BLaER1 treated with 17β-estradiol and CSF1 and Interleukin-3, amounts not matched to agents 10 nM and 100 nM (cell line): Measurements from ENCODE around the gene PRSS33.

Experiments
- H3K27ac ChIP-seq, 11 experiments: shearing (Covaris generic); formaldehyde crosslinking; 2 replicates each; pipeline ENCODE4 v1.8.1; 2022
- H3K27me3 ChIP-seq, 11 experiments: shearing (Covaris generic); formaldehyde crosslinking; 2 replicates each; pipeline ENCODE4 v1.8.1; 2022
- H3K36me3 ChIP-seq, 11 experiments: shearing (Covaris generic); formaldehyde crosslinking; 2 replicates each; pipeline ENCODE4 v1.8.1; 2022
- H3K4me1 ChIP-seq, 10 experiments: shearing (Covaris generic); formaldehyde crosslinking; 2 replicates each; pipeline ENCODE4 v1.8.1; 2022
- H3K4me2 ChIP-seq, 11 experiments: shearing (Covaris generic); formaldehyde crosslinking; 2 replicates each; pipeline ENCODE4 v1.8.1; 2022
- H3K4me3 ChIP-seq, 10 experiments: shearing (Covaris generic); formaldehyde crosslinking; 2 replicates each; pipeline ENCODE4 v1.8.1; 2022
- H3K9ac ChIP-seq, 11 experiments: shearing (Covaris generic); formaldehyde crosslinking; 2 replicates each; pipeline ENCODE4 v1.8.1; 2022
- H3K9me3 ChIP-seq, 11 experiments: shearing (Covaris generic); formaldehyde crosslinking; replicated peaks in 1 of 11; 2 replicates each; pipeline ENCODE4 v1.8.1; 2022
- H4K20me1 ChIP-seq, 11 experiments: shearing (Covaris generic); formaldehyde crosslinking; 2 replicates each; pipeline ENCODE4 v1.8.1; 2022
- Cebpa-rat ChIP-seq, 11 experiments: shearing (Covaris generic); IDR thresholded peaks; 2 replicates each; pipeline ENCODE4 v1.8.1; 2022

The PRSS33 gene

DNA sequence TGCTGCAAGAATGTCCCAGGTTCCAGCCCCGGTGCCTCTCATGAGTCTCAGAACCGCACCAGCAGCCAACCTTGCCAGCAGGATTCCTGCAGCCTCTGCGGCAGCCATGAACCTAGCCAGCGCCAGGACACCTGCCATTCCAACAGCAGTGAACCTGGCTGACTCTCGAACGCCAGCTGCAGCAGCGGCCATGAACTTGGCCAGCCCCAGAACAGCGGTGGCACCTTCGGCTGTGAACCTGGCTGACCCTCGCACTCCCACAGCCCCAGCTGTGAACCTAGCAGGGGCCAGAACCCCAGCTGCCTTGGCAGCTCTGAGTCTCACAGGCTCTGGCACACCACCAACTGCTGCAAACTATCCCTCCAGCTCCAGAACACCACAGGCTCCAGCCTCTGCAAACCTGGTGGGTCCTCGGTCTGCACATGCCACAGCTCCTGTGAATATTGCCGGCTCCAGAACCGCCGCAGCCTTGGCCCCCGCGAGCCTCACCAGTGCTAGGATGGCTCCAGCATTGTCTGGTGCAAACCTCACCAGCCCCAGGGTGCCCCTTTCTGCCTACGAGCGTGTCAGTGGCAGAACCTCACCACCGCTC, 20.1 kb downstream of the PRSS33 start:
- H3K9ac ChIP-seq: peak overlapping the region in 9 of 11 experiments; percentile 10 to 52 (median 28); a peak in 11 of 22 replicates
- no peaks in the 10 kb centered on the region for H3K9me3 ChIP-seq
- H3K27me3 ChIP-seq: no peaks in the 10 kb centered on the region
- H3K4me3 ChIP-seq: no peak overlapping the region
- peaks cover 99 to 100% (median 100%) of the 10 kb centered on the region in 11 experiments for H4K20me1 ChIP-seq
- peaks cover 30 to 52% (median 38%) of the 10 kb centered on the region in 10 experiments for H3K4me1 ChIP-seq
- no peak for TF ChIP-seq Cebpa-rat (IDR thresholded peaks at IDR 0.05)
- H3K27ac ChIP-seq: no peak overlapping the region
- peak overlapping the region; percentile 7 to 83 (median 68); a peak in 20 of 22 replicates for H3K4me2 ChIP-seq
- H3K36me3 ChIP-seq: peaks cover 99 to 100% (median 100%) of the 10 kb centered on the region in 11 experiments

DNA sequence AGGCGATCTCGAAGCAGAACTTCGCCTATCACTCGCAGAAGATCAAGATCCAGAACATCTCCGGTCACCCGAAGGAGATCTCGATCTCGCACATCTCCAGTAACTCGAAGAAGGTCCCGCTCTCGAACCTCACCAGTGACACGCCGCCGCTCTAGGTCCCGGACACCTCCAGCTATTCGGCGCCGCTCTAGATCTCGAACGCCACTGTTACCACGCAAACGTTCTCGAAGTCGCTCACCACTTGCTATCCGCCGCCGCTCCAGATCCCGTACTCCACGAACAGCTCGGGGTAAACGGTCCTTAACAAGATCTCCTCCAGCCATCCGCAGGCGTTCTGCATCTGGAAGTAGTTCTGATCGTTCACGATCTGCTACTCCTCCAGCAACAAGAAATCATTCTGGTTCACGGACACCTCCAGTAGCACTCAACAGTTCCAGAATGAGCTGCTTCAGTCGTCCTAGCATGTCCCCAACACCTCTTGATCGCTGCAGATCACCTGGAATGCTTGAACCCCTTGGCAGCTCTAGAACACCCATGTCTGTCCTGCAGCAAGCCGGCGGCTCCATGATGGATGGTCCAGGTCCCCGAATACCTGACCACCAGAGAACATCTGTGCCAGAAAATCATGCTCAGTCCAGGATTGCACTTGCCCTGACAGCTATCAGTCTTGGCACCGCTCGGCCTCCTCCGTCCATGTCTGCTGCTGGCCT, 20.8 kb downstream of the PRSS33 start:
- H3K9ac ChIP-seq: peak overlapping the region in 4 of 11 experiments; percentile 24 to 52 (median 32); a peak in 3 of 22 replicates

GRCh38 chr16:2765462-2766404, 21.6 kb downstream of the PRSS33 start:
- H3K9me3 ChIP-seq: no peaks in the 10 kb centered on the region; a peak in 2 of 22 replicates
- no peak for TF ChIP-seq Cebpa-rat (IDR thresholded peaks at IDR 0.05)
- no peak overlapping the region for H3K4me2 ChIP-seq
- peaks cover 30 to 51% (median 38%) of the 10 kb centered on the region in 10 experiments for H3K4me1 ChIP-seq
- no peak overlapping the region for H3K27ac ChIP-seq
- no peak overlapping the region for H3K4me3 ChIP-seq
- peaks cover 100% of the 10 kb centered on the region in 11 experiments for H4K20me1 ChIP-seq
- H3K27me3 ChIP-seq: no peaks in the 10 kb centered on the region
- H3K36me3 ChIP-seq: peaks cover 100% of the 10 kb centered on the region in 11 experiments
- peak overlapping the region in 3 of 11 experiments; percentile 15 to 52 (median 24); a peak in 4 of 22 replicates for H3K9ac ChIP-seq

More for the DNA sequence above, 20.8 kb downstream of the PRSS33 start:
- TF ChIP-seq Cebpa-rat (IDR thresholded peaks at IDR 0.05): no peak
- Histone ChIP-seq H3K4me3 (no peak overlapping the region), H4K20me1 (peaks cover 99 to 100% (median 100%) of the 10 kb centered on the region in 11 experiments), H3K27ac (no peak overlapping the region), H3K9me3 (no peaks in the 10 kb centered on the region; a peak in 2 of 22 replicates), H3K4me1 (peaks cover 30 to 52% (median 38%) of the 10 kb centered on the region in 10 experiments), H3K36me3 (peaks cover 99 to 100% (median 100%) of the 10 kb centered on the region in 11 experiments), H3K27me3 (no peaks in the 10 kb centered on the region), H3K4me2 (peak overlapping the region in 8 of 11 experiments; percentile 48 to 83 (median 66); a peak in 11 of 22 replicates)

DNA sequence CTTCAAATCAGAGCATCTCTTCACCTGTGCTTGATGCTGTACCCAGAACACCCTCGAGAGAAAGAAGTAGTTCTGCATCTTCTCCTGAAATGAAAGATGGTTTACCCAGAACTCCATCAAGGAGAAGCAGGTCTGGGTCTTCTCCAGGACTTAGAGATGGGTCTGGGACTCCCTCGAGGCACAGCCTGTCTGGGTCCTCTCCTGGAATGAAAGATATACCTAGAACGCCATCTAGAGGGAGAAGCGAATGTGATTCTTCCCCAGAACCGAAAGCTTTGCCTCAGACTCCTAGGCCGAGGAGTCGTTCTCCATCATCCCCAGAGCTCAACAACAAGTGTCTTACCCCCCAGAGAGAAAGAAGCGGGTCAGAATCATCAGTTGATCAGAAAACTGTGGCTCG, 22.6 kb downstream of the PRSS33 start:
- Histone ChIP-seq H4K20me1 (peaks cover 100% of the 10 kb centered on the region in 11 experiments), H3K27me3 (no peaks in the 10 kb centered on the region), H3K27ac (no peak overlapping the region), H3K36me3 (peaks cover 100% of the 10 kb centered on the region in 11 experiments), H3K9me3 (no peaks in the 10 kb centered on the region; a peak in 2 of 22 replicates), H3K9ac (no peak overlapping the region), H3K4me1 (peaks cover 30 to 41% (median 34%) of the 10 kb centered on the region in 10 experiments), H3K4me2 (no peak overlapping the region), H3K4me3 (no peak overlapping the region)
- TF ChIP-seq Cebpa-rat (IDR thresholded peaks at IDR 0.05): no peak

DNA sequence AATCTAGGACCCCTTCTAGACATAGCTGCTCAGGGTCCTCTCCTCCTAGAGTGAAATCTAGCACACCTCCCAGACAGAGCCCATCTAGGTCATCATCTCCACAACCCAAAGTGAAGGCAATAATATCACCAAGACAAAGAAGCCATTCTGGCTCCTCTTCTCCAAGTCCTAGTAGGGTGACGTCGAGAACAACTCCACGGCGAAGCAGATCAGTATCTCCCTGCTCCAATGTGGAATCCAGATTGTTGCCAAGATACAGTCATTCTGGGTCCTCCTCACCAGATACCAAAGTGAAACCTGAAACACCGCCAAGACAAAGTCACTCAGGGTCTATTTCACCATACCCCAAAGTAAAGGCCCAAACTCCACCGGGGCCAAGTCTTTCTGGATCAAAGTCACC, 24.2 kb downstream of the PRSS33 start:
- H3K27me3 ChIP-seq: no peaks in the 10 kb centered on the region
- no peak for TF ChIP-seq Cebpa-rat (IDR thresholded peaks at IDR 0.05)
- no peaks in the 10 kb centered on the region; a peak in 2 of 22 replicates for H3K9me3 ChIP-seq
- H3K4me3 ChIP-seq: no peak overlapping the region
- H3K4me1 ChIP-seq: peaks cover 15 to 26% (median 19%) of the 10 kb centered on the region in 10 experiments
- no peak overlapping the region for H3K4me2 ChIP-seq
- no peak overlapping the region for H3K9ac ChIP-seq
- no peak overlapping the region for H3K27ac ChIP-seq
- peaks cover 100% of the 10 kb centered on the region in 11 experiments for H3K36me3 ChIP-seq
- H4K20me1 ChIP-seq: peaks cover 100% of the 10 kb centered on the region in 11 experiments

GRCh38 chr16:2762711-2763110, 24.6 kb downstream of the PRSS33 start:
- Histone ChIP-seq H3K27ac (no peak overlapping the region), H3K4me1 (peaks cover 10 to 21% (median 14%) of the 10 kb centered on the region in 10 experiments), H3K4me2 (no peak overlapping the region), H3K27me3 (no peaks in the 10 kb centered on the region), H4K20me1 (peaks cover 100% of the 10 kb centered on the region in 11 experiments), H3K4me3 (no peak overlapping the region), H3K9ac (no peak overlapping the region), H3K9me3 (no peaks in the 10 kb centered on the region; a peak in 2 of 22 replicates), H3K36me3 (peaks cover 100% of the 10 kb centered on the region in 11 experiments)
- no peak for TF ChIP-seq Cebpa-rat (IDR thresholded peaks at IDR 0.05)

GRCh38 chr16:2761886-2762583, 25.3 kb downstream of the PRSS33 start:
- peaks cover 100% of the 10 kb centered on the region in 11 experiments for H3K36me3 ChIP-seq
- no peak overlapping the region for H3K9ac ChIP-seq
- peaks cover 4 to 21% (median 12%) of the 10 kb centered on the region in 10 experiments; a peak in 19 of 20 replicates for H3K4me1 ChIP-seq
- H3K9me3 ChIP-seq: no peaks in the 10 kb centered on the region; a peak in 2 of 22 replicates
- TF ChIP-seq Cebpa-rat (IDR thresholded peaks at IDR 0.05): no peak
- no peak overlapping the region for H3K27ac ChIP-seq
- peaks cover 100% of the 10 kb centered on the region in 11 experiments for H4K20me1 ChIP-seq
- H3K27me3 ChIP-seq: no peaks in the 10 kb centered on the region
- no peak overlapping the region for H3K4me3 ChIP-seq
- no peak overlapping the region for H3K4me2 ChIP-seq

- peaks cover 0 to 21% (median 8%) of the 10 kb centered on the region in 10 experiments; a peak in 16 of 20 replicates for H3K4me1 ChIP-seq
- TF ChIP-seq Cebpa-rat (IDR thresholded peaks at IDR 0.05): no peak
- H3K36me3 ChIP-seq: peaks cover 100% of the 10 kb centered on the region in 11 experiments
- H4K20me1 ChIP-seq: peaks cover 100% of the 10 kb centered on the region in 11 experiments
- H3K9ac ChIP-seq: no peak overlapping the region
- no peaks in the 10 kb centered on the region for H3K27me3 ChIP-seq
- H3K27ac ChIP-seq: no peak overlapping the region
- no peaks in the 10 kb centered on the region; a peak in 2 of 22 replicates for H3K9me3 ChIP-seq
- no peak overlapping the region for H3K4me2 ChIP-seq
- H3K4me3 ChIP-seq: no peak overlapping the region
Observed at GRCh38 chr16:2761472-2761871, 25.9 kb downstream of the PRSS33 start.
